ENCODE measurements around the gene MAP2K6. TPM values are rescaled to one million over a fixed set of nuclear protein-coding genes. Genes with fewer than 3 reads are reported as not detected.

Gene MAP2K6
- total RNA-seq, 1 donor from 2014 or later = 4.7 TPM

GRCh38 chr17:69539274-69539673 lies 124.8 kb downstream of the MAP2K6 start:
- Histone ChIP-seq H3K4me3 (no peak overlapping the region), H3K27me3 (no peaks in the 10 kb centered on the region), H3K36me3 (no peaks in the 10 kb centered on the region), H3K27ac (no peak overlapping the region), H3K4me1 (no peaks in the 10 kb centered on the region), H3K9me3 (no peaks in the 10 kb centered on the region)
- DNase-seq (no peak), ATAC-seq (no peak)
- intact Hi-C loops (cut with DNase I) = no loop called here
- TF ChIP-seq CTCF (IDR thresholded peaks at IDR 0.05) = no peak

- no peak overlapping the region for H3K4me3 ChIP-seq
- ATAC-seq (no peak), DNase-seq (no peak)
- no peaks in the 10 kb centered on the region for H3K9me3 ChIP-seq
- no peaks in the 10 kb centered on the region for H3K4me1 ChIP-seq
- intact Hi-C loops (cut with DNase I) = no loop called here
- H3K27ac ChIP-seq = no peak overlapping the region
- no peaks in the 10 kb centered on the region for H3K27me3 ChIP-seq
- no peak for TF ChIP-seq CTCF (IDR thresholded peaks at IDR 0.05)
- no peaks in the 10 kb centered on the region for H3K36me3 ChIP-seq
These were observed 125.4 kb downstream of the MAP2K6 start for GRCh38 chr17:69539781-69540319.

- no peak overlapping the region for H3K4me3 ChIP-seq
- no peaks in the 10 kb centered on the region for H3K4me1 ChIP-seq
- no peak for DNase-seq
- intact Hi-C loops (cut with DNase I) = no loop called here
- ATAC-seq = no peak
- TF ChIP-seq CTCF (IDR thresholded peaks at IDR 0.05) = no peak
- no peaks in the 10 kb centered on the region for H3K27me3 ChIP-seq
- no peaks in the 10 kb centered on the region for H3K9me3 ChIP-seq
- H3K27ac ChIP-seq = no peak overlapping the region
- no peaks in the 10 kb centered on the region for H3K36me3 ChIP-seq
These were observed 125.9 kb downstream of the MAP2K6 start for GRCh38 chr17:69540356-69540755.

GRCh38 chr17:69547230-69547629 lies 132.7 kb downstream of the MAP2K6 start:
- H3K4me3 ChIP-seq = no peak overlapping the region
- no peaks in the 10 kb centered on the region for H3K27me3 ChIP-seq
- intact Hi-C loops (cut with DNase I) = no loop called here
- no peaks in the 10 kb centered on the region for H3K36me3 ChIP-seq
- no peak for DNase-seq
- no peak for TF ChIP-seq CTCF (IDR thresholded peaks at IDR 0.05)
- no peaks in the 10 kb centered on the region for H3K9me3 ChIP-seq
- no peak for ATAC-seq
- H3K27ac ChIP-seq = no peak overlapping the region
- no peaks in the 10 kb centered on the region for H3K4me1 ChIP-seq

- no peak for TF ChIP-seq CTCF (IDR thresholded peaks at IDR 0.05)
- Histone ChIP-seq H3K4me1 (no peaks in the 10 kb centered on the region), H3K4me3 (no peak overlapping the region), H3K36me3 (no peaks in the 10 kb centered on the region), H3K27ac (no peak overlapping the region), H3K27me3 (no peaks in the 10 kb centered on the region), H3K9me3 (no peaks in the 10 kb centered on the region)
- DNase-seq = no peak
- intact Hi-C loops (cut with DNase I) = no loop called here
- no peak for ATAC-seq
These were observed 133.4 kb downstream of the MAP2K6 start for GRCh38 chr17:69547947-69548346.

All from upper lobe of right lung (tissue), 1 donor.